Measurements from ENCODE around the gene KRR1. TPM values are rescaled to one million over a fixed set of nuclear protein-coding genes. Genes with fewer than 3 reads are reported as not detected.

The KRR1 gene
- total RNA-seq (2022; extraction: Qiagen RNA extraction; ENCODE audit: low read depth) = 56.9 to 108 TPM (median 61.4 TPM) in 5 replicates

GRCh38 chr12:75511116-75512048 is at the start of gene KRR1:
Gene KRR1 (minus strand): TSS chr12:75511609. CDS start chr12:75511597, 12 bp downstream.

GRCh38 chr12:75480469-75480949 is 30.9 kb downstream of the KRR1 start, which contains the start of gene GLIPR1:
Gene GLIPR1 (plus strand): TSS chr12:75480755. CDS start chr12:75480881, 126 bp downstream.

Other genes starting within 250 kb of the KRR1 start
- gene CAPS2, start 181.3 kb downstream of the KRR1 start, total RNA-seq (2022; extraction: Qiagen RNA extraction; ENCODE audit: low read depth) = 1.0 to 1.6 TPM (median 1.1 TPM) in 5 replicates
- not detected in 5 replicates for gene GLIPR1L1, start 176.9 kb downstream of the KRR1 start, total RNA-seq (2022; extraction: Qiagen RNA extraction; ENCODE audit: low read depth)
- 0.12 to 0.22 TPM (median 0.12 TPM) in 3 of 5 replicates, not detected in the others for gene GLIPR1L2, start 120.5 kb downstream of the KRR1 start, total RNA-seq (2022; extraction: Qiagen RNA extraction; ENCODE audit: low read depth)
- 23.6 to 31.6 TPM (median 30.9 TPM) in 5 replicates for gene GLIPR1, start 30.9 kb downstream of the KRR1 start, total RNA-seq (2022; extraction: Qiagen RNA extraction; ENCODE audit: low read depth)